Hepatic stellate cell (primary cell): Measurements from ENCODE around the gene RNF13.
"Not testable (repeated sequence)": the region's sequence is repeated elsewhere in the genome, so short reads cannot be mapped to it uniquely, and the experiment has no call there.

ENCODE experiments used
- DNase-seq: peaks from one replicate; pipeline ENCODE4 v3.0.0; 2011; ENCODE audit warnings: low spot score

Gene RNF13

GRCh38 chr3:149801195-149801594, 11.8 kb upstream of the RNF13 start:
- no peak for DNase-seq

- no peak for DNase-seq
Measured at GRCh38 chr3:149801639-149802038, 11.4 kb upstream of the RNF13 start.

- no peak for DNase-seq
Measured at GRCh38 chr3:149806171-149806778, 6.7 kb upstream of the RNF13 start.

GRCh38 chr3:149808209-149808829, 4.7 kb upstream of the RNF13 start:
- DNase-seq = peak; percentile 64

GRCh38 chr3:149809699-149810098, 3.3 kb upstream of the RNF13 start:
- no peak for DNase-seq

GRCh38 chr3:149810846-149811245, 2.2 kb upstream of the RNF13 start:
- no peak for DNase-seq

- no peak for DNase-seq
Measured at GRCh38 chr3:149812165-149812605, 830 bp upstream of the RNF13 start.

- DNase-seq = peak; percentile 13
Measured at GRCh38 chr3:149813367-149814281, 609 bp downstream of the RNF13 start.

GRCh38 chr3:149815321-149815720, 2.3 kb downstream of the RNF13 start:
- no peak for DNase-seq

GRCh38 chr3:149815728-149816127, 2.7 kb downstream of the RNF13 start:
- DNase-seq = no peak

- DNase-seq = no peak
Measured at GRCh38 chr3:149816311-149816710, 3.3 kb downstream of the RNF13 start.

GRCh38 chr3:149816986-149817385, 4.0 kb downstream of the RNF13 start:
- no peak for DNase-seq

GRCh38 chr3:149819432-149819831, 6.4 kb downstream of the RNF13 start:
- DNase-seq = no peak

GRCh38 chr3:149820183-149820582, 7.2 kb downstream of the RNF13 start:
- no peak for DNase-seq

- no peak for DNase-seq
Measured at GRCh38 chr3:149826636-149827035, 13.6 kb downstream of the RNF13 start.

GRCh38 chr3:149828390-149828789, 15.4 kb downstream of the RNF13 start:
- DNase-seq = no peak

GRCh38 chr3:149829631-149830030, 16.6 kb downstream of the RNF13 start:
- DNase-seq = not testable (repeated sequence)

- DNase-seq = no peak
Measured at GRCh38 chr3:149830902-149831301, 17.9 kb downstream of the RNF13 start.

GRCh38 chr3:149831321-149831720, 18.3 kb downstream of the RNF13 start:
- DNase-seq = no peak

- DNase-seq = no peak
Measured at GRCh38 chr3:149832086-149832485, 19.1 kb downstream of the RNF13 start.

- no peak for DNase-seq
Measured at GRCh38 chr3:149833241-149833640, 20.2 kb downstream of the RNF13 start.

- DNase-seq = not testable (repeated sequence)
Measured at GRCh38 chr3:149838491-149838890, 25.5 kb downstream of the RNF13 start.

GRCh38 chr3:149839469-149839868, 26.5 kb downstream of the RNF13 start:
- DNase-seq = not testable (repeated sequence)
